ENCODE results near the gene ARHGEF2.

Gene ARHGEF2

DNA sequence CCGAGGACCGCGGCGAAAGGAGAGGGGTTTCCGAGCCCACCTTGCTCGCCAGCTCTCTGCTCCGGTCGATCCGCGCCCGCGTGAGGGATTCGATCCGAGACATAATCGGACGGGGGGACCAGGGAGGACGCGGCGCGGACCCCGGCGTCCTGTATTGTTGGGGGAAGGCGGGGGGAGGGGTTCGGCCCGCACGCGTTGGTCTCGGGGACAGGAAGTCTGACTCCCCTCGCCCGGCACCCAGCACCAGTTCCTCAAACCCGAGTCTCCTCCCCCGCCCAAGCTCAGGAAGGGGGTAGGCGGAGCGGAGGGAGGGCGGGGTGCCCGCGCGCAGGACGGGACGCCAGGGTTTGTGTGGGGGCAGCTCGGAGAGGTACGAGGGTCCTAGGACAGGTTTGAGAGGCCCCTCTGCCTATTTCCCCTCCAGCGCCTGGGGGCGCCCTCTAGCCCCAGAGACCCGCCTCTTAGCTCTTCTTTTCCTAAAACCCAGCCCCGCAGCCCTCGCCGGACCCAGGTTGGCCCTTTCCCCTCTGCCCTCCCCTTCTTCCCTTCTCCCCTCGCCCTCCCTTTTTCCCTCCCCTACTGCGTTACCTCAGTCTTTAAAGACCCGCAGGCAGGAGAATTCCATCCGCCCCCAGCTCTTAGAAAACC lies at the start of gene ARHGEF2:
TSS of gene ARHGEF2 (minus strand) at position 223 of the 648 bp plus-strand sequence. CDS start at position 103, 120 bp downstream.
- DNase-seq: peak; percentile 81

DNA sequence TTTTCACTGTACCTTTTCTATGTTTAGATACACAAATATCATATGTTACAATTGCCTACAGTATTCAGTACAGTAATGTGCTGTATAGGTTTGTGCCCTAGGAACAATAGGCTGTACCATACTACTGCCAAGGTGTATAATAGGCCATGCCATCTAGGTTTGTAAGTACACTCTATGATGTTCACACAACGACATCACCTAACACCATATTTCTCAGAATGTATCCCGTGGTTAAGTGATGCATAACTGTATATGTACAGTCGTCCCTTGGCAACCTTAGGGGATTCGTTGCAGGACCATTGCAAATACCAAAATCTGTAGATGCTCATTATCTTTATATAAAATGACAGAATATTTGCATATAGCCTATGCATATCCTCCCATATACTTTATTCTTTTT lies 48.2 kb upstream of the ARHGEF2 start:
- DNase-seq: no peak

DNA sequence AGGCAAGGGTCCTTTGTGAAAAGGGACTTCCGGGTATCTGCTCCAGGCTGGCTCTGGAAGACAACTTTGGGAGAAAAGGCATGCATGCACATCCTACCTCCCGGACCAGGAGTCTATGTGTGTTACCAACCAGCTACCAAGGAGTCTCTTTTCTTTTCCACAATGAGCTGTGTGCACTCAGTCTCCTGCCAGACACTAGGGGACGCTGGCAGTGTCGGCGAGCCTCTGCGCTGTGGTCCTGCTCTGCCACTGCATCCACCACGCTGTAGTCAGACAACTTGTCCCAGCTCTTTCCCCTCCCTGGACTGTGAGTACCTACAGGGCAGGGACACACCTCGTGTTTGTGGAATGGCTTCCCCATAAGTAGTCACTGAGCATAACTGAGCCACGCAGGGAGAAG lies 47.5 kb upstream of the ARHGEF2 start:
- DNase-seq: peak; percentile 29

DNA sequence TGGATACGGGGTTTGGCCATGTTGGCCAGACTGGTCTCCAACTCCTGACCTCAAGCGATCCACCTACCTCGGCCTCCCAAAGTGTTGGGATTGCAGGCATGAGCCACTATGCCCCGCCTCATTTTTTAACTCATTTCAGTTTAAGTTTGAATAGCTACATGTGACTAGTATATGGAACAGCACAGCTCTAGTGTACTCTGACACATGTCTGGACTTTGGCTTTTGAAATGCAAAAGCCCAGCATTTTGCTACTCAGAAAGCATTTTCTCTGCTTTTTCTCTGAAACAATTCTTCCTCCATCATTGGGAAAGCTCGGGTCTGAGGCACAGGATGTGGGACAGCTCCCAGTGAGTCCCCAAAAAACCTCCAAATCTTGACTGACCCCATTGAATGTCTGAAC lies 46.5 kb upstream of the ARHGEF2 start:
- no peak for DNase-seq

DNA sequence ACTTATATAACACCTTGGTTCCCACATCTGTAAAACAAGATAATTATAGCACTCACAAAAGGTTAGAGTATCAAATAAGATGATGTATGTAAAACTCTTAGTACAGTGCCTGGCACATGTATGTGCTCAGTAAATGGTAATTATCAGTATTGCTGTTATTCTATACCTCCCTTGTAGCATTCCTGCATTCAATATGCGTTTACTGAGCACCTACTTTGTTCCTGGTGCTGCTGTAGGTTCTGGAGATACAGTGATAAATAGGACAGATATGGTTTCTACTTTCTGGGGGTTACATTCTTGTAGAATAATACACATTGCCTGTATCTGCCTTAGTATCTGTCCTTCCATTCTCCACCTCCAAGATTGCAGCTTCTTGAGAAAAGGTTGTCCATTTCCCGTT lies 43.6 kb upstream of the ARHGEF2 start:
- DNase-seq: no peak

DNA sequence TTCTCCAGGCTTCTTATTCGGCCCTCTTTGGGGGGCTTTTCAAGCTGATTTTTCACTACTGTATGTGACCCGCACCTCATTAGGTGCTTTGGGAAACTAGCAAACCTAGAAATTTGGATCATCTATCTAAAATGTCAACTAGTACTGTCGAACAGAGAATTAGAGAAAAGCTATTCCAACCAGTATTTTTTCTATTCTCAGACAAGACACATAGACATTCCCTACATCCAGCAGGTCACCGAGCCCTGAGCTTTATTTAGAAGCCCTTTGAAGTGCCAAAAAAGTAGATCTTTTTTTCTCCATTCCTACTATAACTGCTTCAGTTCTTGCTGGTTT lies 42.7 kb upstream of the ARHGEF2 start:
- DNase-seq: no peak

DNA sequence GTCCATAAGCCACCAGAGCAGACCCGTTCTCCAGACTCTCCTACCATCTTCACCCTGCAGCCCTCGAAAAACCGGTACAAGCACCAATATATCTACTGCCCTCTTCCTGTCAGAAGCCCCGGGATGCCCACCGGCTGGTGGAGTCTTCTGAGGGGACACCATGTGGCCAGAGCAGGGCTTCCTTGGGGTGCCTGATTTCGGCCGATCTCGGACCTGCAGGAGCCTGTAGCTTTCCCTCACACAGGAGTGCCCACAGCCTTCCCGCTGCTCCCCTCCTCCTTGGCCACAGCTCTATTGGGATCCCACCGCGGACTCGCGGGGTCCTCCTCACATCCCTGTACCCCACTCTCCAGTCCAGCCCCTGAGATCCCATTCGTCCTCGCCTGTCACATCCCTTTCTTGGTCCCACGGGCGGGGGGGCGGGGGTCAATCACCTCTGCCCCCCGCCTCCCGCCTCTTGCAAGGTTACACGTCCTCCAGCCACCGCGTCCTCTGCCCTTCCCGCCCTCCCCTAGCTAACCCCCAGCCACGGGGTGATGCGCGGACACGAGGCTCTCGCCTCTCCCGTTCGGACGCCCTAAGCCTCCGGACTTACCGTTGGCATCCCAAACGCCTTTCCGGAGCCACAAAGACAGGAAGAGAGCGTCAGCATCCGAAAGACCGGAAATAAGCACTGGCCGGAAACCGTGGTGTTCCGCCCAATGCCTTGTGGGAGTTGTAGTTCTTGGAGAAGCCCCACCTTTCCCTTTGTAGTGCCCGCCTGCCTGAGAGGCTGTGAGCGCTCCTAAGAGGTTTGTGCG lies 42.1 kb upstream of the ARHGEF2 start, which contains the start of gene SSR2:
TSS of gene SSR2 (minus strand) at position 659 of the 800 bp plus-strand sequence. CDS start 784 bp downstream, outside the sequence.
- peak; percentile 92 for DNase-seq

DNA sequence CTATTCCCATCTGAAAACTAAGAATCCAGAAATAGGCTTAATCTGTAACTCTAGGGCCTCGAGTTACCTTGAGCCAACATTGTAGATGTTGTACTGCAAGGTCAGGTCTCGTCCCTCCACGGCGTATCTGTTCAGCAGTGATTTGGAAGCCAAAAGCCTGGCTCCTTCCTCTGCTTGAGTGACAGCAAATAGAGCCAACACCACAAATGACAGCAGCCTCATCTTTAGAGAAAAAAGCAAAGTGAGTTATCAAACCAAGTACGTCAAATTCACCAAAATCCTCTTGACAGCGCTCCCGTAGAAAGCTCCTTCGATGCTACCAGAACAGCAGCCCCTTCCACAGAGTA lies 41.6 kb upstream of the ARHGEF2 start:
- DNase-seq: no peak

DNA sequence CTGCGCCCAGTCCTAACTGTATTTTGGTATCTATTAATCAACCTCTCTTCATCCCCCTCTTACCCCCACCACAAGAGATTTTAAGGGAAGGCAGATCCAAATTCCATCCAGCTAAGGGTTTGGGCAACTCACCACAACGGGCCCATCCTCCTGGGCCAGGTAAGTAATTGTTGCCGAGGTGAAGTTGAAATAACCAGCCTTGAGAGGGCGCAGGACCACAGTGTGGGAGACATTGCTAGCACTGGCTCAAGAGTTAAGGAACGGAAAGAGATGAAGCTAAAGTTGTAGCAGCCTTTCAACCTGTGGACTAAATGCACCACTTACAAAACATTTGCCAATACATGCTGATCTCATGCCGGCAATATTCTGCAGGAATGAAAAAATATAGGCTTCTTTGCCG lies 36.5 kb upstream of the ARHGEF2 start:
- no peak for DNase-seq

DNA sequence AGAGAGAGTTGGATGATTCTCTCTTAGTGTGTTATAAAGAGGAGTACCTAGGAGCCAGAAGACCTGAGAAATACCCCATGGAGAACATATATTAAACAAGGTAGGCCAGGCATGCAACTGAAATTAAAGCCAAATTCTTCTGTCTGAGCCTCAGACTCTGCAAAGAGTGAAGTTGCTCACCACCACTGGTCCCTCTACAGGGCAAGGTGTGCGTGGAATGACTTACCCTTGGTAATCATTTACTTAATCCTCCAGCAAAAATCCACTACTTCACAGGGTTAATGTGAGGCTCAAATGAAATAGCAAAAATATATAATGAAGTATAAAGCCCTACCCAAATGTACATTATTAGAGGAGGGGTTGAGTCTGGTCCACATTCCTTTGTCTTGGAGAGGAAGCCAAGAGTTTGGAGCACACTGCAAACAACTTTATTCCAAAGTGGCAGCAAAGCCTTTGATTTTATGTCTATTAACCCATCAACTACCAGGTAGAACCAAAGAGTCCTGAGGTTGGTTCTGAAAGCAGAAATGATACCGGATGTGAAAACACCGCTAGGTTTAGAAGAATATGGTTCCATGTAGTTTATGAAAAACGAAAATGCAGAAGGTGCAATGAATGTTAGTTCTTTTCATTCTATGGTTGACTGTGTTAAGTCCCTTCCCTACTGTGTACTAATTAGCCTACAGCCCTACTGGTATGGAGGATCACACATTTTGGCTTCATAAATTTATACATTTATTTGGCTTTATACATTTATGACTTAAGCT lies 33.9 kb upstream of the ARHGEF2 start:
- DNase-seq: no peak

DNA sequence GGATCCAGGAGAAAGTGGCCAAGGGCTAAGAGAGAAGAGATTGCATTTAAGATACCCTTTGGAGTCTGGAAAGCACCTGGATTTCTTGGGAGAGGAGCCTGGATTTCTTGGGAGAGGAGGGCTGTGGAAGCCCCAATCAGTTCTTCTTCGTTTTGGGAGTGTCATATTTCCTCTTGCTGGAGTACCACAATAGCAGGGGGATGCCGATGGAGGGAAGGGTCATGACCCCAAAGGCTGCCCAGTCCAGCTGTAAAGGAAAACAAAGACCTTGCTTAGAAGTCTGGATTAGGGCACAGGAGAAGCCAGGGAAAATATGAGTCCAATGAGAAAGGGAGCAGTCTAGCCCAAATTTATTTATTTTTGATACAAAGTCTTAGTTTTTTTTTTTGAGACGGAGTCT lies 31.1 kb upstream of the ARHGEF2 start:
- DNase-seq: no peak

DNA sequence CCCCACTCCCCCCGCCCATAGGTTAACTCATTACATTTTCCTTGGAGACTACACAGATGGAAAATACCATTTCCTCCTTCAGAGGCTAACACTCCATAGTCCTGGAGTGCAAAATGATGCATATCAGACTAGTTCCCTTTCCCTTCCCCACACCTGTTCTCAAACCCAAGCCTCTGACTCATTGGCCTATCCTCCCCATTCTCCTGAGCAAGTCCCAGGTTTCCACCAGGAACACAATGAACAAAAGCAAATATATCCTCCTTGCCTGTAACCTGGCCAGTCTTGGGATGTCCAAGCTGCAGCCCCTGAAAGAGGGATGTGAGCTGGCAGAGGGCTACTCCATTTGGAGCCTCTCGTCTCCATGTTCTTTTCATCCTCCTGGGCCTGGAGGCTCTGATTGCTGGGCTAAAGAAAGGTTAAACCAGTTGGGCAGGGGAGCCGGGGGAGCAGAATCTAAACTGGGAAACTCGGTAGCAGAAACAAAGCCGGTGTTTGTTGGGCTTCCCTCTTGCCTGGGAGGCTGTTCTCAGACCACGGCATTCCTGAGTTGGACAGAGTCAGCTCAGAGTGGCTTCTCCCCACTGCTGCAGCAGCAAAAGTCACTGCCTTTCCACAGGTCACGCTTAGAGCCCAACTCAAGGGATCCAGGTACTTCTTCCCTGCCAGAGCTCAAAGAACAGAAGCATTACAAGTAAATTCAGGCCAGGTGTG lies 28.5 kb upstream of the ARHGEF2 start:
- no peak for DNase-seq

DNA sequence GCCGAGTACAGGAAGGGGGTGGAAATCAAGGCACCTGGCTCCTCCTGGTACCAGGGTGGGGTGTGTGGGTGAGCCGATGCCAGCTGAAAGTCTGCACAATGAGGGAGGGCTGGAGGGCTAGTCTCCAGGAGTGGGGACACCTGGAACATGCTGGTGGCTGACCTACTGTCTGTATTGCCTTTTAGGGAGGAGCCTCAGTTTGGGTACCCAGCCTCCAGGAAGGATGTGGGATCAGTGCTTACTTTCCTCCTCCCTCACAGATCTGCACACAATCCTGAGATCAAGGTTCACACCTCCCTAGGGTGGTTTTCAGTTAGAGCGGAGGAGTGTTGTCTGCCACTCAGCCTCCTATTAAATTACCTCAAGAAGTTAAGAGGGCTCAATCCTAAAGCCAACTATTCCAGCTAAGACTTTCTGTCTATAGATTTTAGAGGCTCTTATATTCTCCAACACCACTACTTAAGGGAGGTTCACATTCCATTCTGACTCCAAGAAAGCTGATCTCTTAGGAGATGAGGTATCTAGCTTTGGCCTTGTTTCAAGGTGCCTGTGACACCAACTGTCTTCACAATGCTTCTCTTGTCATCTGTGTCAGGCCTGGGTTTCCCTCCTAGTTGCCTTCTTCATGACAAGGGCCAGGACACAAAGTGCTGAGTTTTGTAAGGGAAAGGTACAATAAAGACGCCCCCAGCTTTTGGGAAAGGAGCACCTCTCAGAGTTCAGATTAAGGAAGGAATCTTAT lies 26.7 kb upstream of the ARHGEF2 start:
- no peak for DNase-seq

DNA sequence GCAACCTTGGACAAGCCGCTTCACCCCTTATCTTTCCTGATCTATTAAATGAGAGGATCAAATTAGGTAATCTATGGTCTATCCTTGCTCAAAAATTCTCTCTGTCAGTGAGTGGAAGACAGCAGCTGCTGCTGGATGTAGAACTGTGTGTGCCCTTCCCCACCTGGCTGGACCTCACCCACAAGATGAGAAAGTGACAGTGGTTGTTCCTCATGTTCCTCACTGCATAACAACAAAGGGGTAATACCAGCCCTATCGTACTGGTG lies 25.5 kb upstream of the ARHGEF2 start:
- DNase-seq: no peak

DNA sequence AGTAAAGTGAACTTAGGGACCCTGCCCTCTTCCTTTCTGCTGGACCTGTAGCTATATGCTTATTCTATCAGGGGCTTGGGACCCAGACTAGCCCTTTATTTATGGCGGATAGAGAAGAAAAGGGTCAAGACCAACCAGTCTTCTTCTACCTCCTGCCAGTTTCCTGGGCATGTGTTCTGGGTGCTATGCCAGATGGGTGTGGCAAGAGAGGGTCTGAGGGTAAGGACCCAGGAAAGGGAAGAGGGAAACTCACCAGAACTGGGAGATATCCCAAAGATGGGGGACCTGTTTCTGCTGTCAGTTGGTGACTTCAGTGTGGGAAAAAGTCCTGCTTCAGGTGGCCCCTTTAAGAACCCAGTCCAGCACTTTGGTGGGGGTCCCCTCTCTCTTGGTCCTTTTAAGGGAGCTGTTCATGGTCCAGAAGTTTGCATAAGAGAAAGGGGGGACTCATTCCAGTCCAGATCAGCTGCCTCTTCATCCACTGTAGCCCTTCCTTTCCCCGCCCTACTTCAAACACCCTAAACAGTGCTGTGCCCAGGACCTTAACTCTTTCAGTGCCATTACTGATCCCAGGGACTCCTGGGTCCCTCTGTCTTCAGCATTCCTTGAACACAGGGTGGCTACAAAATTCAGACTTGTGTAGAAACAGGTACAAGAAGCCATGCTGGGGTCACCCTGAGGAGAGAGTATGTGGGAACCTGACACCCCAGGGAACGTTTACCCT lies 24.0 kb upstream of the ARHGEF2 start:
- DNase-seq: no peak

DNA sequence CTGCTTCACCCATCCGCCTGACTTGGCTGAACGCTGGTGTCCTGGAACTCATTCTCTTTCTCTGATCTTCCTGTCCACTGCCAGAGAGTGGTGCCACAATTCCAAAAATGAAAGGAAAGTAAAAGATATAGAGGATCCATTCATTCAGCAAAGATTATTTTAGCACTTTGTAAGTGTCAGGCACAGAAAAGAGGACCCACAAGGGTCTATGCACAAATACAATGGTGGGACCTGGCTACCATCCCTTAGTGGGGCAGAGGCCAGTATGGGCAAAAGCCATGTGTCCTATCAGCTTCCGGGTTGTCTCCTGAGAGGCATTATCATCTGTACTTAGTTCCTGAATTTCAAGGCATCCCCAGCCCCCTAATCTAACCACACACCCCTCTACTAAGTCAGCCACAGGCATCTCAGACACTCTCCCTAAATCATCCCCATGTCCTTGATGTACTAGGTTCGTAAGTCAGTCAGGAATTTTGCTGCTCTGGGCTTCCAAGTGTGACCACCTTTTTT lies 23.4 kb upstream of the ARHGEF2 start:
- DNase-seq: peak; percentile 86

DNA sequence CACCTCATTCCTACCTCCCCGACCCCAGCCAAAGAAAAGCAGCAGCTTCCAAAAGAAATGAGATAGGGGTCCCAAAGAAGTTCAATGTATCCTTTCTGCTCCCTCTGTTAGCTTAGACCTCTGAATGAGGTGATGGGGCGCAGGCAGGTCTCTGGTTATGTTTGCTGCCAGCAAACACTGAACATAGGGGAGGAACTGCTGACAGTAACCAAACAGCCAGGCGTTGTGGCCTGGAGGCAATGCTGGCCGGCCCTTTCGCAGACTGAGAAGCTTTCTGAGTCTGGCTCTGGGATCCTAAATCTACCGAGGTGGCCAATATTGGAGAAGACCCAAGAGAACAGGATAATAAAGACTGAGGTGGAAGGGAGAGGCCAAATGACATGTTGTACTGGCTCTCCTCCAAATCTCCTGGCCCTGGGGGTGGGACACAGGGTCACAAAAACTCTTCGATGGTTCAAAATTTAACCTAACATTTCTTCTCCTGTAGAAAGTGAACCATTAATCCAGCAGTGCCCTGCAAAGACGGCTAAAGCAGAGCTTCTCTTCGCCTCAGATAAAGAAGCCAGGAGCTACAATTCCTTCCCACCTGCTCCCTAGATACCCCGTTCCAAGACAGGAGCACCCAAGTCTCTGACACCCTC lies 22.8 kb upstream of the ARHGEF2 start:
- no peak for DNase-seq

DNA sequence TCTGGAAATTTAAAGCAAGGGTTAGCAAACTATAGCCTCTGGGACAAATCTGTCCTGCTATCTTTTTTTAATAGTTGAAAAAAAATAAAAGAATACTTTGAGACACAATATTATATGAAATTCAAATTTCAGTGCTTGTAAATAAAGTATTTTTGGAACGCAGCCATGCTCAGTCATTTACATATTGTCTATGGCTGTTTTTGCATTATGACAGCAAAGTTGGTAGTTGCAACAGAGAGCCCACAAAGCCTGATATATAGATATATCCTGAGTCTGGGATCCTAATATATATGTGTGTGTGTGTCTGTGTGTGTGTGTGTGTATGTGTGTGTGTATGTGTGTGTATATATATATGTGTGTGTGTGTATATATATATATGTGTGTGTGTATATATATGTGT lies 21.6 kb upstream of the ARHGEF2 start:
- DNase-seq: no peak

DNA sequence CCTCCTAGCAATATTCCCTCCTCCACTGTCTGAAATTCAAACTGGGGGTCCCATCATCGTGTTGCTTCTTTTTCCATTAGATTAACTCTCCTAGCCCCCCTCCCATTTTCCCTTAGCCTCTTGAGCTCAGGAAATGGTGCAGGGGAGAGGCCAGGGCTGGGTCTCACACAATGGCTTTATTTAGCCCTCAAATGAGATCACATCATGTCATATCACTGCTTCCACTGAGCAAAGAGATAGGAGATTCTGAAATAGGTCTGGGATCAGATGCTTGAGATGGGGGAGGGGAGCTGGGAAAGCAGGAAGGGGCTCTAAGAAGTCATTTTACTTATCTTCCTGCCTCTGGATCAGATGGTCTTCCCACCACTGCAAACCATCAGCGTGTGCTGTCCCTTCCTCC lies 17.8 kb upstream of the ARHGEF2 start:
- DNase-seq: no peak

DNA sequence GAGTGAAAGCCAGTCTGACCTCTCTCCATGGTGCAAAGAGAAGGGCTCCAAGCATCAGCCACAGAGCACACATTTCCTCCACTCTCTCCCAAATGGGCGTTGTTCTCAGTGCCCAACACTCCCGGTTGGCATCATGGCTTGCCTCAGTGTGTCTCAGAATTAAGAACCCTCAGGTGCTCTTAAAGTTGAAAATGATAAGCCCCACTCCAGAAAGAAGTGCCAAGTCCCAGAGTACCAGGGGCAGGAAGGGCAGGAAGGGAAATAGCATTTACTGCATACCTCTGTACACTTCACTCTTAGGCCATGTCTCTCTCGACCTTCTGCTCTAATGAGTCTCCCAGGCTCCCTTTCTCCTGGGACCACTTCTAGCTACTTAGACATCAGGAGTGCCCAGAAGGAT lies 15.2 kb upstream of the ARHGEF2 start:
- DNase-seq: no peak

DNA sequence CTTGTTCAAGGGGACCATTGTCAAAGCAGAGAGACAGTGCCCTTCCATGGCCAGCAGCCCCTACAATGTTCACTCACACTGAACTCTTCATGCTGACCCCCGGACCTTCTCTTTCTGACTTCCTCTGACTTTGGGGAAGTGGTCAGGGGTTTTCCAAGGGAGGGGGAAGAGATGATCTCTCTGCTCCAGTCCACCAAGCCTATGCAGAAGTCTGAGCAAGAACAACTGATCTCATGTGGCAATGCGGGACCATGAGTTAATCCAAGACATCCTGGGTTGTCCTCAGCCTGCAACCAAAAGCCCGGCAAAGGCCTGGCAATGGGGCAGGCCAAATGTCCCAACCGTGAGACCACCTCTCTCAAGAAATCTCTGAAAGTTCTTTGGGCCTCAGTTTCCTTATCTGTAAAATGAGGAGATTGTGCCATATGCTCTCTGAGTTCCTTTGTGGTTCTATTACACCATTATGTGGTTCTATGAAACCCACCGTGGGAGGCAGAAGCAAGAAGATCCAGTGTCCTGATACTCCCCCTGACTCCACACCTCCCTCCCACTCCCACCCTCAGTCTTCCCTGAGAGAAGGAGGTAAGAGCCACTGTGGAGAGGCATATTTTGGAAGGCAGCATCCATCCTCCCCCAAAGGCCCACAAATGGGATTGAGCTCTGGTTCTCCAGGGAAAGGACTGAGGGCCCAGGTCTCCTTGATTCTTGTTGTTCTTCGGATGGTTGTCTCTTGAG lies 11.8 kb upstream of the ARHGEF2 start:
- DNase-seq: no peak
